ENCODE data around the gene PCDHA13. TPM values are rescaled to one million over a fixed set of nuclear protein-coding genes. Genes with fewer than 3 reads are reported as not detected.

The PCDHA13 gene
- total RNA-seq, 1 experiment from 2014 or later: 1.0 TPM

GRCh38 chr5:140877262-140877581 is 4.7 kb upstream of the PCDHA13 start:
- Histone ChIP-seq H2BK15ac (ENCODE audit: low read depth, low read length) (no peak overlapping the region; the same call in 1 of the 2 replicates), H2BK5ac (ENCODE audit: insufficient read length, low read length) (no peak overlapping the region), H3K4ac (ENCODE audit: low read depth, low read length) (no peak overlapping the region), H3K4me1 (ENCODE audit: insufficient read depth, low read length) (no peaks in the 10 kb centered on the region), H2BK20ac (ENCODE audit: low read depth, low read length, poor library complexity, severe bottlenecking) (no peak overlapping the region), H3K23ac (ENCODE audit: insufficient read length, low read depth, low read length) (no peak overlapping the region), H3K79me2 (ENCODE audit: insufficient read depth, low read length) (no peaks in the 10 kb centered on the region; the same call in 1 of the 2 replicates), H4K91ac (ENCODE audit: insufficient read length, low read depth, low read length) (no peak overlapping the region), H4K20me1 (ENCODE audit: control insufficient read depth, insufficient read depth, insufficient read length) (no peaks in the 10 kb centered on the region), H2BK12ac (ENCODE audit: insufficient read length, low read depth, low read length) (no peak overlapping the region), H3K4me2 (ENCODE audit: insufficient read depth, insufficient read length, low read length) (no peak overlapping the region), H3K9me3 (ENCODE audit: control insufficient read depth, low read depth, low read length) (no peaks in the 10 kb centered on the region), H2BK120ac (ENCODE audit: low read depth, low read length, poor library complexity, severe bottlenecking) (no peak overlapping the region), H3K23me2 (ENCODE audit: insufficient read length, low read depth, low read length, poor library complexity, severe bottlenecking) (no peaks in the 10 kb centered on the region), H3K27ac (ENCODE audit: insufficient read length, low read depth, low read length) (no peak overlapping the region), H3K9ac (ENCODE audit: extremely low read depth, insufficient read length, low read length) (no peak overlapping the region), H3K79me1 (ENCODE audit: insufficient read depth, low read depth, low read length, poor library complexity, severe bottlenecking) (no peaks in the 10 kb centered on the region), H3K27me3 (ENCODE audit: insufficient read depth, low read length) (no peaks in the 10 kb centered on the region), H4K5ac (ENCODE audit: insufficient read length, low read depth, low read length) (no peak overlapping the region), H3K56ac (ENCODE audit: insufficient read length, low read depth, low read length) (no peak overlapping the region), H3K18ac (ENCODE audit: insufficient read length, low read depth, low read length) (no peak overlapping the region), H2AK5ac (ENCODE audit: insufficient read length, low read length) (no peak overlapping the region), H2AFZ (ENCODE audit: low read length) (no peak overlapping the region), H4K8ac (replicated peaks; ENCODE audit: insufficient read length, low read depth, low read length) (no peak overlapping the region), H3T11ph (ENCODE audit: low read length) (no peak overlapping the region), H3K14ac (ENCODE audit: insufficient read depth, low read length) (no peak overlapping the region)
- no peak for TF ChIP-seq CTCF (conservative IDR thresholded peaks at IDR 0.05)
- Mint-ChIP-seq H3K9me3 (no peaks in the 10 kb centered on the region), H3K27ac (no peak overlapping the region), H3K36me3 (ENCODE audit: insufficient read depth in 1 of 3, low read depth in 3 of 3) (peaks cover 9 to 24% (median 21%) of the 10 kb centered on the region in 3 experiments; a peak in 6 of 7 replicates), H3K27me3 (ENCODE audit: low read depth) (no peaks in the 10 kb centered on the region), H3K4me3 (no peak overlapping the region), H3K4me1 (peaks cover 10 to 14% of the 10 kb centered on the region in 2 experiments; a peak in 2 of 4 replicates)
- no CpG with 5 or more reads among the region's 37 CpGs for WGBS (ENCODE audit: extremely low coverage, insufficient read length, low lambda C conversion rate)
- DNase-seq: no peak
